Smooth muscle cell (in vitro differentiated cells): Measurements from ENCODE around the gene RNF20. TPM values are rescaled to one million over a fixed set of nuclear protein-coding genes. Genes with fewer than 3 reads are reported as not detected.
"Not testable (repeated sequence)": the region's sequence is repeated elsewhere in the genome, so short reads cannot be mapped to it uniquely, and the experiment has no call there.

Source experiments
- DNase-seq: peaks from one replicate; lab custom pipeline; 2025; ENCODE audit not compliant: unreplicated experiment; lab: John Stamatoyannopoulos, UW
- H2AFZ ChIP-seq: fragments of 200-600 bp; sonication (generic); 2 replicates; pipeline ENCODE4 v1.6.0; 2016; ENCODE audit warnings: antibody characterized with exemption, low read depth, mild to moderate bottlenecking
- H3F3A ChIP-seq: fragments of 200-600 bp; sonication (generic); 2 replicates; pipeline ENCODE4 v1.6.0; 2017; ENCODE audit warnings: antibody characterized with exemption, low read depth
- H3K27ac ChIP-seq: fragments of 200-600 bp; sonication (generic); 2 replicates; pipeline ENCODE4 v1.5.1; 2016; ENCODE audit warnings: low read depth, mild to moderate bottlenecking
- H3K27me3 ChIP-seq: fragments of 200-600 bp; sonication (generic); 2 replicates; pipeline ENCODE4 v1.6.1; 2016; ENCODE audit warnings: low read depth, mild to moderate bottlenecking
- H3K36me3 ChIP-seq: fragments of 200-600 bp; sonication (generic); 2 replicates; pipeline ENCODE4 v1.5.1; 2016; ENCODE audit warnings: low read depth
- H3K4me1 ChIP-seq: fragments of 200-600 bp; sonication (generic); 2 replicates; pipeline ENCODE4 v1.5.1; 2016; ENCODE audit warnings: low read depth
- H3K4me2 ChIP-seq: fragments of 200-600 bp; sonication (generic); 2 replicates; pipeline ENCODE4 v1.6.0; 2016; ENCODE audit warnings: mild to moderate bottlenecking
- H3K4me3 ChIP-seq: fragments of 200-600 bp; sonication (generic); 2 replicates; pipeline ENCODE4 v1.5.1; 2016; ENCODE audit warnings: mild to moderate bottlenecking
- H3K79me2 ChIP-seq: fragments of 200-600 bp; sonication (generic); 2 replicates; pipeline ENCODE4 v1.6.0; 2016; ENCODE audit warnings: low read depth, mild to moderate bottlenecking
- H3K9ac ChIP-seq: fragments of 200-600 bp; sonication (generic); 2 replicates; pipeline ENCODE4 v1.6.0; 2016; ENCODE audit warnings: low read depth
- H3K9me3 ChIP-seq: fragments of 200-600 bp; sonication (generic); replicated peaks from 2 replicates; pipeline ENCODE4 v1.5.1; 2016; ENCODE audit warnings: low read depth
- H4K20me1 ChIP-seq: fragments of 200-600 bp; sonication (generic); 2 replicates; pipeline ENCODE4 v1.6.0; 2016; ENCODE audit warnings: low read depth
- WGBS: methylation state at CpG from one replicate; pipeline ENCODE4 v1.1.7; 2016; ENCODE audit warnings: low lambda C conversion rate; 5-methylcytosine and 5-hydroxymethylcytosine counted together
- polyA plus RNA-seq: library from polyadenylated mRNA; unstranded; fragments of >200 nt; fragmentation: Nextera tagmentation; extraction: Ambion mirVana; gene quantifications from 2 replicates; pipeline ENCODE4 v1.2.1, GENCODE V29; 2016
- total RNA-seq: library from RNA; depleted of rRNA; stranded (reverse); fragments of >200 nt; gene quantifications from 2 replicates; pipeline ENCODE4 v1.2.3, GENCODE V29; 2014
- TF ChIP-seq, protein P1 (sequence below): fragments of 200-600 bp; sonication (generic); IDR thresholded peaks from 2 replicates; pipeline ENCODE4 v1.5.1; 2017; ENCODE audit warnings: borderline replicate concordance, mild to moderate bottlenecking, antibody characterized with exemption; ENCODE audit not compliant: insufficient read depth, poor library complexity, severe bottlenecking

Gene RNF20
- total and polyA plus RNA-seq, 2 experiments from 2014 or later, result 12.8 to 18.0 TPM

DNA sequence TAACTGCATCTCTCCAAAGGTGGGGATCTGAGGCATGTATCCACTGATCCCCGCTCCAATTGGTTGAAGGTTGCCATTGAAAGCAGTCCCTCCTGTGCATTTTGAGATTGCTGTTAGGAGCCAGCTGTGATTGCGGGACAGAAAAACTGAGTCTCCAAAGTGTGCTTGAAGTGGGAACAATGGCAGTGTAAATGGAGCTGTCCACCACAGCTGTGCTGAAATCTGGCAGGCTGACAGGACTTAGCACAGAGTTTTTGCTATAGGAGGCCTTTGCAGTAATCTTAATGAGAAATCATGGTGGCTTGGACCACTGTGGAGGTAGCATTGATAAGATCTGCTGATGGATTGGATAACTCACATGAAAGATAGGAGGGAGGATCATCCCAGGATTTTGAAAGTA is 3.3 kb downstream of the RNF20 start:
- Histone ChIP-seq H3K4me1 (peaks cover 5% of the 10 kb centered on the region), H3K4me2 (no peak overlapping the region), H3K27me3 (no peaks in the 10 kb centered on the region), H3K36me3 (peaks cover 8% of the 10 kb centered on the region), H4K20me1 (peaks cover 52% of the 10 kb centered on the region), H3F3A (no peaks in the 10 kb centered on the region), H3K9ac (no peak overlapping the region), H3K27ac (no peak overlapping the region), H3K79me2 (peaks cover 36% of the 10 kb centered on the region), H3K9me3 (no peaks in the 10 kb centered on the region), H2AFZ (no peak overlapping the region), H3K4me3 (no peak overlapping the region)
- DNase-seq, result no peak
- WGBS, result 93% methylated on average over 2 of the region's 2 CpGs
- TF ChIP-seq, protein P1, sequence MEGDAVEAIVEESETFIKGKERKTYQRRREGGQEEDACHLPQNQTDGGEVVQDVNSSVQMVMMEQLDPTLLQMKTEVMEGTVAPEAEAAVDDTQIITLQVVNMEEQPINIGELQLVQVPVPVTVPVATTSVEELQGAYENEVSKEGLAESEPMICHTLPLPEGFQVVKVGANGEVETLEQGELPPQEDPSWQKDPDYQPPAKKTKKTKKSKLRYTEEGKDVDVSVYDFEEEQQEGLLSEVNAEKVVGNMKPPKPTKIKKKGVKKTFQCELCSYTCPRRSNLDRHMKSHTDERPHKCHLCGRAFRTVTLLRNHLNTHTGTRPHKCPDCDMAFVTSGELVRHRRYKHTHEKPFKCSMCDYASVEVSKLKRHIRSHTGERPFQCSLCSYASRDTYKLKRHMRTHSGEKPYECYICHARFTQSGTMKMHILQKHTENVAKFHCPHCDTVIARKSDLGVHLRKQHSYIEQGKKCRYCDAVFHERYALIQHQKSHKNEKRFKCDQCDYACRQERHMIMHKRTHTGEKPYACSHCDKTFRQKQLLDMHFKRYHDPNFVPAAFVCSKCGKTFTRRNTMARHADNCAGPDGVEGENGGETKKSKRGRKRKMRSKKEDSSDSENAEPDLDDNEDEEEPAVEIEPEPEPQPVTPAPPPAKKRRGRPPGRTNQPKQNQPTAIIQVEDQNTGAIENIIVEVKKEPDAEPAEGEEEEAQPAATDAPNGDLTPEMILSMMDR, result no peak

DNA sequence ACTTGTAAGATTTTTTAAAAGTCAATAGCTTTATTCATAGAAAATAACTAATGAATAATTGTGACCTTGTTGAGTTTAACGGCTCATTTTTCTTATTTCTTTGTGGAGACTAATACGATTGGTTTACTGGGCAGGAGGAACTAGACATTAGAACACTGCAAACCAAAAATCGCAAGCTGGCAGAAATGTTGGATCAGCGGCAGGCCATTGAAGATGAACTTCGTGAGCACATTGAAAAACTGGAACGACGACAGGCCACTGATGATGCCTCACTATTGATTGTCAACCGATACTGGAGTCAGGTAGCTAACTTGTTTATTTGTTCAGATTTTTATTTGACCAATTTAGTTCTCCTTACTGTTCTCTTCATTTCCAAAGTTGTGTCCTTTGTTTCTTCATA is 6.4 kb downstream of the RNF20 start:
- DNase-seq, result no peak
- no peaks in the 10 kb centered on the region for H3F3A ChIP-seq
- WGBS, result 96% methylated on average over 8 of the region's 8 CpGs
- H3K27ac ChIP-seq, result no peak overlapping the region
- H2AFZ ChIP-seq, result no peak overlapping the region
- no peak overlapping the region for H3K9ac ChIP-seq
- H3K36me3 ChIP-seq, result peaks cover 9% of the 10 kb centered on the region
- TF ChIP-seq, protein P1, result no peak
- H3K9me3 ChIP-seq, result no peaks in the 10 kb centered on the region
- H3K4me2 ChIP-seq, result no peak overlapping the region
- no peak overlapping the region for H3K4me3 ChIP-seq
- peaks cover 52% of the 10 kb centered on the region for H4K20me1 ChIP-seq
- H3K79me2 ChIP-seq, result peaks cover 27% of the 10 kb centered on the region
- no peaks in the 10 kb centered on the region for H3K27me3 ChIP-seq
- H3K4me1 ChIP-seq, result no peaks in the 10 kb centered on the region

DNA sequence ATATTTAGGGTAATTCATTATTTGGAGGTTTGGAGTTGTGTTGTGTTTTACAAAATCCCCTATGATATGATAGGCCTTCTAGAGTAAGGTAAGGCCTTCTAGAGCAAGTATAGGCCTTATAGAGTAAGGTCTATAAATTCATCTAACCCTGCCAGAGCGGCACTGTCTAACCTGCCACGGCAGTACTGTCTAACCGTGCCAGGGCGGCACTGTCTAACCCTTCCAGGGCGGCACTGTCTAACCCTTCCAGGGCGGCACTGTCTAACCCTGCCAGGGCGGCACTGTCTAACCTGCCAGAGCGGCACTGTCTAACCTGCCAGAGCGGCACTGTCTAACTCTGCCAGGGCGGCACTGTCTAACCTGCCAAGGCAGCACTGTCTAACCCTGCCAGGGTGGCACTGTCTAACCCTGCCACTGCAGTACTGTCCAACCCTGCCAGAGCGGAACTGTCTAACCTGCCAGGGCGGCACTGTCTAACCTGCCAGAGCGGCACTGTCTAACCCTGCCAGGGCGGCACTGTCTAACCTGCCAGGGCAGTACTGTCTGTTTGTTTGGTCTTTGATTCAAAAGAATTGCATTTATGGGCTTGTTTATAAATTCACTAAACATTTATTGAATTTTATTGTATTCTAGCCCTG is 9.6 kb downstream of the RNF20 start:
- peaks cover 35% of the 10 kb centered on the region for H3K36me3 ChIP-seq
- no peaks in the 10 kb centered on the region for H3F3A ChIP-seq
- H3K4me2 ChIP-seq, result no peak overlapping the region
- H3K9me3 ChIP-seq, result no peaks in the 10 kb centered on the region
- peaks cover 22% of the 10 kb centered on the region for H4K20me1 ChIP-seq
- H3K4me3 ChIP-seq, result no peak overlapping the region
- WGBS, result over 99% methylated on average over 14 of the region's 14 CpGs
- DNase-seq, result no peak
- H3K27ac ChIP-seq, result no peak overlapping the region
- H3K9ac ChIP-seq, result no peak overlapping the region
- no peaks in the 10 kb centered on the region for H3K4me1 ChIP-seq
- TF ChIP-seq, protein P1, result no peak
- no peak overlapping the region for H2AFZ ChIP-seq
- H3K27me3 ChIP-seq, result no peaks in the 10 kb centered on the region
- no peaks in the 10 kb centered on the region for H3K79me2 ChIP-seq

DNA sequence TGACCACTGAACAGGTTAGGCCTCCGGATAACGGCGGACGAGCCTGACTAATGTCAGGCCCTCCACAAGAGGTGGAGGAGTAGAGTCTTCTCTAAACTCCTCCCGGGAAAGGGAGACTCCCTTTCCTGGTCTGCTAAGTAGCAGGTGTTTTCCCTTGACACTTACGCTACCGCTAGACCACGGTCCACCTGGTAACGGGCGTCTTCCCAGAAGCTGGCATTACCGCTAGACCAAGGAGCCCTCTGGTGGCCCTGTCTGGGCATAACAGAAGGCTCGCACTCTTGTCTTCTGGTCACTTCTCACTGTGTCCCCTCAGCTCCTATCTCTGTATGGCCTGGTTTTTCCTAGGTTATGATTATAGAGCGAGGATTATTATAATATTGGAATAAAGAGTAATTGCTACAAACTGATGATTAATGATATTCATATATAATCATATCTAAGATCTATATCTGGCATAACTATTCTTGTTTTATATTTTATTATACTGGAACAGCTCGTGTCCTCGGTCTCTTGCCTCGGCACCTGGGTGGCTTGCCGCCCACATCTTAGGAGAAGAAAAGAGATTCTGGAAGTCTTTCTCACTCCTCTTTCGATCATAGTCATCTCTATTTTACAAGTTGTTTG is 15.9 kb downstream of the RNF20 start:
- not testable (repeated sequence) for H3K9ac ChIP-seq, H3K4me2 ChIP-seq, H3K4me1 ChIP-seq, H3K79me2 ChIP-seq, H4K20me1 ChIP-seq, H3K27ac ChIP-seq, H3K4me3 ChIP-seq, H3K9me3 ChIP-seq, H2AFZ ChIP-seq, DNase-seq, H3K27me3 ChIP-seq, H3F3A ChIP-seq
- H3K36me3 ChIP-seq, result peaks cover 72% of the 10 kb centered on the region
- TF ChIP-seq, protein P1, result peak; percentile 26
- 82% methylated on average over 18 of the region's 18 CpGs for WGBS
